Stomach (tissue), 4 donors: Measurements from ENCODE around the gene NCAPH2.

Experiments used
- POLR2A ChIP-seq, 4 donors: fragments of 450-650 bp; IDR thresholded peaks; one replicate each; pipeline ENCODE4 v1.6.1; 2016; ENCODE audit warnings: antibody characterized with exemption in 4 of 4, control low read depth in 2 of 4, mild to moderate bottlenecking in 1 of 4, moderate library complexity in 1 of 4
- TF ChIP-seq, protein P1 (sequence below), 7 experiments: fragments of 450-650 bp in 4 of 7; fragments of 200-600 bp in 3 of 7; sonication (generic) in 3 of 7; IDR thresholded peaks; one replicate each; pipeline ENCODE4 v1.5.1; 2016 to 2019; ENCODE audit warnings: antibody characterized with exemption in 7 of 7, control low read depth in 2 of 7, mild to moderate bottlenecking in 1 of 7

DNA sequence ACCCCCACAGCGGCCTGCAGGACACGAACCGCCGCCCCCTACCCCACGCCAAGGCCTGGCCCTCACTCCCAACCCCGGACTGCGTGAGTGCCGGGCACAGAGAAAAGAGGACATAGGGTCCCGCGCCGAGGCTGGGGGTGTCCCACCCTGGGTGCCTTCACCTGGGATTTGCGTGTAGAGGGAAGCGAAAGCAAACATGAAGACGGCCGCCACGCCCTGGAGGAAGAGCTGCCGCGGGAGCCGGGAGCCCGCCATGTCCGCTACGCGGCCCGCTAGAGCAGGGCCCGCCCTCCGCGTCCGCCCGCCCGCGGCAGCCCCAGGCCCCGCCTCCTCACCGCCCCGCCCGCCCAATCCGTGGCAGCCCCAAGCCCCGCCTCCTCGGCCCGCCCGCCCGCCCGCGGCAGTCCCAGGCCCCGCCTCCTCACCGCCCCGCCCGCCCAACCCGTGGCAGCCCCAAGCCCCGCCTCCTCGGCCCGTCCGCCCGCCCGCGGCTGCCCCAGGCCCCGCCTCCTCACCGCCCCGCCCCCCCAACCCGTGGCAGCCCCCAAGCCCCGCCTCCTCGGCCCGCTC, 518 bp upstream of the NCAPH2 start, which contains the start of gene LMF2:
- TF ChIP-seq, protein P1, sequence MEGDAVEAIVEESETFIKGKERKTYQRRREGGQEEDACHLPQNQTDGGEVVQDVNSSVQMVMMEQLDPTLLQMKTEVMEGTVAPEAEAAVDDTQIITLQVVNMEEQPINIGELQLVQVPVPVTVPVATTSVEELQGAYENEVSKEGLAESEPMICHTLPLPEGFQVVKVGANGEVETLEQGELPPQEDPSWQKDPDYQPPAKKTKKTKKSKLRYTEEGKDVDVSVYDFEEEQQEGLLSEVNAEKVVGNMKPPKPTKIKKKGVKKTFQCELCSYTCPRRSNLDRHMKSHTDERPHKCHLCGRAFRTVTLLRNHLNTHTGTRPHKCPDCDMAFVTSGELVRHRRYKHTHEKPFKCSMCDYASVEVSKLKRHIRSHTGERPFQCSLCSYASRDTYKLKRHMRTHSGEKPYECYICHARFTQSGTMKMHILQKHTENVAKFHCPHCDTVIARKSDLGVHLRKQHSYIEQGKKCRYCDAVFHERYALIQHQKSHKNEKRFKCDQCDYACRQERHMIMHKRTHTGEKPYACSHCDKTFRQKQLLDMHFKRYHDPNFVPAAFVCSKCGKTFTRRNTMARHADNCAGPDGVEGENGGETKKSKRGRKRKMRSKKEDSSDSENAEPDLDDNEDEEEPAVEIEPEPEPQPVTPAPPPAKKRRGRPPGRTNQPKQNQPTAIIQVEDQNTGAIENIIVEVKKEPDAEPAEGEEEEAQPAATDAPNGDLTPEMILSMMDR (IDR thresholded peaks at IDR 0.05), result no peak
- TF ChIP-seq POLR2A (IDR thresholded peaks at IDR 0.05), result no peak
